ENCODE measurements around the gene FUT2.
"Not testable (repeated sequence)": the region's sequence is repeated elsewhere in the genome, so short reads cannot be mapped to it uniquely, and the experiment has no call there.

FUT2 gene

GRCh38 chr19:48671446-48671995 is 24.2 kb upstream of the FUT2 start:
- FAIRE-seq, result no peak

- no peak for FAIRE-seq
Measured at GRCh38 chr19:48672994-48673393, 22.8 kb upstream of the FUT2 start, which contains the start of gene NTN5. TSS of gene NTN5 (minus strand) at chr19:48673017. CDS start at chr19:48670986, 2,031 bp downstream.

GRCh38 chr19:48673436-48674100 is 22.2 kb upstream of the FUT2 start:
- no peak for FAIRE-seq

- FAIRE-seq, result no peak
Measured at GRCh38 chr19:48674216-48674809, 21.5 kb upstream of the FUT2 start.

- FAIRE-seq, result peak; percentile 18
Measured at GRCh38 chr19:48674921-48675824, 20.6 kb upstream of the FUT2 start.

- no peak for FAIRE-seq
Measured at GRCh38 chr19:48676487-48676886, 19.3 kb upstream of the FUT2 start.

GRCh38 chr19:48676887-48677286 is 18.9 kb upstream of the FUT2 start:
- no peak for FAIRE-seq

- no peak for FAIRE-seq
Measured at GRCh38 chr19:48678201-48678600, 17.6 kb upstream of the FUT2 start.

GRCh38 chr19:48680006-48680405 is 15.8 kb upstream of the FUT2 start:
- not testable (repeated sequence) for FAIRE-seq

- FAIRE-seq, result no peak
Measured at GRCh38 chr19:48680436-48681126, 15.2 kb upstream of the FUT2 start.

- FAIRE-seq, result no peak
Measured at GRCh38 chr19:48681127-48681470, 14.7 kb upstream of the FUT2 start.

- FAIRE-seq, result no peak
Measured at GRCh38 chr19:48683349-48683748, 12.4 kb upstream of the FUT2 start.

- no peak for FAIRE-seq
Measured at GRCh38 chr19:48685583-48685982, 10.2 kb upstream of the FUT2 start.

GRCh38 chr19:48686088-48686487 is 9.7 kb upstream of the FUT2 start:
- FAIRE-seq, result no peak

GRCh38 chr19:48686637-48687036 is 9.1 kb upstream of the FUT2 start:
- FAIRE-seq, result not testable (repeated sequence)

- FAIRE-seq, result no peak
Measured at GRCh38 chr19:48687776-48688175, 8.0 kb upstream of the FUT2 start.

GRCh38 chr19:48689449-48689848 is 6.3 kb upstream of the FUT2 start:
- FAIRE-seq, result no peak

- not testable (repeated sequence) for FAIRE-seq
Measured at GRCh38 chr19:48693629-48694028, 2.1 kb upstream of the FUT2 start.

GRCh38 chr19:48696353-48697010 is 711 bp downstream of the FUT2 start:
- no peak for FAIRE-seq

- no peak for FAIRE-seq
Measured at GRCh38 chr19:48698046-48698445, 2.3 kb downstream of the FUT2 start.

GRCh38 chr19:48702701-48703100 is 6.9 kb downstream of the FUT2 start:
- FAIRE-seq, result no peak

GRCh38 chr19:48703316-48703715 is 7.5 kb downstream of the FUT2 start:
- FAIRE-seq, result no peak

All from endometrium (tissue), 2 donors.